ENCODE data around the gene AHRR.
A peak's percentile ranks its signal among the peaks of the same experiment; 100 is the strongest.

Gene AHRR

DNA sequence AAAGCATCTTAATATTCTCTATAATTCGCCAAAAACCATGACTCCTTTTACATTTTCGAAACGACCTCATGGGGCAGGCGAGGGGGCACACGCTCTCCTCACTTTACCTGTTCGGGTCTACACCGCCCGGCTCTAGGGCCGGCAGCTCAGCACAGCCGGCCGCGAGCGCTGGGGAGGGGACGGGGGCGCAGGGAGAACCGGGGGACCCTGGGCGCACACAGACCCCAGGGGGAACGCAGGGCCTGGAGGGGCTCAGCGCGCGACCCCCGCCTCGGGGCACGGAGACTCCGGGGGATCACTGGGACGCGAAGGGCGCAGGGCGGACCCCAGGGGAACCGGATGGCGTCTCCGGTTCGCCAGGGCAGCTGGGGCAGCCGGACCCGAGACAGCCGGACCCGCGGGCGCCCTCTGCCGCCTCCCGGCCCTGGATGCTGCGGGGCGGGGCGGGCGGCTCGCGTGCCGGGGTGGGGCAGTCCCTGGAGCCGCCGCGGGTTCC, at the start of gene AHRR:
Gene AHRR, plus strand, starts transcription at position 485 of the 496 bp plus-strand sequence. CDS start 22,189 bp downstream, outside the sequence.
- TF ChIP-seq CREB1 (IDR thresholded peaks at IDR 0.05; ENCODE audit: low read depth) (no peak), TEAD4 (IDR thresholded peaks at IDR 0.05) (no peak), TCF12 (IDR thresholded peaks at IDR 0.05; ENCODE audit: low read depth) (0 out of 2 replicates have a peak, but pooled peaks have one; percentile 22), TAF1 (IDR thresholded peaks at IDR 0.05; ENCODE audit: low read depth) (no peak), CEBPB (IDR thresholded peaks at IDR 0.05) (no peak), YY1 (IDR thresholded peaks at IDR 0.05; ENCODE audit: low read depth) (no peak), NFIC (IDR thresholded peaks at IDR 0.05) (no peak), RAD21 (IDR thresholded peaks at IDR 0.05; ENCODE audit: low read depth) (peak; percentile 34; the same call in 1 of the 2 replicates), EP300 (IDR thresholded peaks at IDR 0.05; ENCODE audit: borderline replicate concordance) (no peak), FOXM1 (IDR thresholded peaks at IDR 0.05; ENCODE audit: borderline replicate concordance, low read depth) (no peak), ZBTB7A (IDR thresholded peaks at IDR 0.05; ENCODE audit: low read depth) (peak; percentile 95), EGR1 (IDR thresholded peaks at IDR 0.05) (no peak)
- TF ChIP-seq, protein P1, sequence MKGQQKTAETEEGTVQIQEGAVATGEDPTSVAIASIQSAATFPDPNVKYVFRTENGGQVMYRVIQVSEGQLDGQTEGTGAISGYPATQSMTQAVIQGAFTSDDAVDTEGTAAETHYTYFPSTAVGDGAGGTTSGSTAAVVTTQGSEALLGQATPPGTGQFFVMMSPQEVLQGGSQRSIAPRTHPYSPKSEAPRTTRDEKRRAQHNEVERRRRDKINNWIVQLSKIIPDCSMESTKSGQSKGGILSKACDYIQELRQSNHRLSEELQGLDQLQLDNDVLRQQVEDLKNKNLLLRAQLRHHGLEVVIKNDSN (IDR thresholded peaks at IDR 0.05) = no peak
- TF ChIP-seq, protein P2, sequence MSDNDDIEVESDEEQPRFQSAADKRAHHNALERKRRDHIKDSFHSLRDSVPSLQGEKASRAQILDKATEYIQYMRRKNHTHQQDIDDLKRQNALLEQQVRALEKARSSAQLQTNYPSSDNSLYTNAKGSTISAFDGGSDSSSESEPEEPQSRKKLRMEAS (IDR thresholded peaks at IDR 0.05) = no peak
- TF ChIP-seq, protein P3, sequence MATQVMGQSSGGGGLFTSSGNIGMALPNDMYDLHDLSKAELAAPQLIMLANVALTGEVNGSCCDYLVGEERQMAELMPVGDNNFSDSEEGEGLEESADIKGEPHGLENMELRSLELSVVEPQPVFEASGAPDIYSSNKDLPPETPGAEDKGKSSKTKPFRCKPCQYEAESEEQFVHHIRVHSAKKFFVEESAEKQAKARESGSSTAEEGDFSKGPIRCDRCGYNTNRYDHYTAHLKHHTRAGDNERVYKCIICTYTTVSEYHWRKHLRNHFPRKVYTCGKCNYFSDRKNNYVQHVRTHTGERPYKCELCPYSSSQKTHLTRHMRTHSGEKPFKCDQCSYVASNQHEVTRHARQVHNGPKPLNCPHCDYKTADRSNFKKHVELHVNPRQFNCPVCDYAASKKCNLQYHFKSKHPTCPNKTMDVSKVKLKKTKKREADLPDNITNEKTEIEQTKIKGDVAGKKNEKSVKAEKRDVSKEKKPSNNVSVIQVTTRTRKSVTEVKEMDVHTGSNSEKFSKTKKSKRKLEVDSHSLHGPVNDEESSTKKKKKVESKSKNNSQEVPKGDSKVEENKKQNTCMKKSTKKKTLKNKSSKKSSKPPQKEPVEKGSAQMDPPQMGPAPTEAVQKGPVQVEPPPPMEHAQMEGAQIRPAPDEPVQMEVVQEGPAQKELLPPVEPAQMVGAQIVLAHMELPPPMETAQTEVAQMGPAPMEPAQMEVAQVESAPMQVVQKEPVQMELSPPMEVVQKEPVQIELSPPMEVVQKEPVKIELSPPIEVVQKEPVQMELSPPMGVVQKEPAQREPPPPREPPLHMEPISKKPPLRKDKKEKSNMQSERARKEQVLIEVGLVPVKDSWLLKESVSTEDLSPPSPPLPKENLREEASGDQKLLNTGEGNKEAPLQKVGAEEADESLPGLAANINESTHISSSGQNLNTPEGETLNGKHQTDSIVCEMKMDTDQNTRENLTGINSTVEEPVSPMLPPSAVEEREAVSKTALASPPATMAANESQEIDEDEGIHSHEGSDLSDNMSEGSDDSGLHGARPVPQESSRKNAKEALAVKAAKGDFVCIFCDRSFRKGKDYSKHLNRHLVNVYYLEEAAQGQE (IDR thresholded peaks at IDR 0.05; ENCODE audit: low read depth) = no peak

DNA sequence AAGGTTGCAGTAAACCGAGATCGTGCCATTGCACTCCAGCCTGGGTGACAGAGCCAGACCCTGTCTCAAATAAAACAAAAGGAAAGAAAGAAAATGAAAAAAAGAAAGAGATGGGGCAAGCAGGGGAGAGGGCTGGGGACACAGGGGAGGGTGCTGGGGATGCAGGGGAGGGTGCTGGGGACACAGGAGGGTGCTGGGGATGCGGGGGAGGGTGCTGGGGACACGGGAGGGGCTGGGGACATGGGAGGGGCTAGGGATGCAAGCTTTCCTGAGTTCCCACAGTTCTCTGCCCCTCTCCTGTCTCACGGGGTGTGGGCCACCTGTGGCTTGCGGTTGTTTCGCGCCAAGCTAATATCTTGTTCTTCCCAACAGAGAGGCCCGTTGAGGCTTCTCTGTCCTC, 42.9 kb upstream of the AHRR start:
- no peak for TF ChIP-seq CREB1 (IDR thresholded peaks at IDR 0.05; ENCODE audit: low read depth)
- no peak for TF ChIP-seq TEAD4 (IDR thresholded peaks at IDR 0.05)
- TF ChIP-seq EP300 (IDR thresholded peaks at IDR 0.05; ENCODE audit: borderline replicate concordance) = no peak
- TF ChIP-seq, protein P2 (IDR thresholded peaks at IDR 0.05) = no peak
- TF ChIP-seq ZBTB7A (IDR thresholded peaks at IDR 0.05; ENCODE audit: low read depth) = no peak

DNA sequence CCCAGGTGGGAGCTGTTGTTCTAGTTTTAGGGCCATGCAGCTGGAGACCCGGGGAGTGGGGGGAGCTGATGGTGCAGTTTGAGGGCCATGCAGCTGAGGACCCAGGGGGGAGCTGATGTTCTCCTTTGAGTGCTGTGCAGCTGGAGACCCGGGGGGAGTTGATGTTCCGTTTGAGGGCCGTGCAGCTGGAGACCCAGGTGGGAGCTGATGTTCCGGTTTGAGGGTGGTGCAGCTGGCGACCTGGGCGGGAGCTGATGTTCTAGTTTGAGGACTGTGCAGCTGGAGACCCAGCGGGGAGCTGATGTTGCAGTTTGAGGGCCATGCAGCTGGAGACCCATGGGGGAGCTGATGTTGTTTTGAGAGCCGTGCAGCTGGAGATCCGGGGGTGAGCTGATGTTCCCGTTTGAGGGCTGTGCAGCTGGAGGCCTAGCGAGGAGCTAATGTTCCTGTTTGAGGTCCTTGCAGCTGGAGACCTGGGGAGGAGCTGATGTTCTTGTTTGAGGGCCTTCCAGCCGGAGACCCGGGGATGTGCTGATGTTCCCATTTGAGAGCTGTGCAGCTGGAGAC, 35.4 kb upstream of the AHRR start:
- TF ChIP-seq NFIC (IDR thresholded peaks at IDR 0.05) (no peak), EP300 (IDR thresholded peaks at IDR 0.05; ENCODE audit: borderline replicate concordance) (no peak), RAD21 (IDR thresholded peaks at IDR 0.05; ENCODE audit: low read depth) (no peak), CEBPB (IDR thresholded peaks at IDR 0.05) (no peak), ZBTB7A (IDR thresholded peaks at IDR 0.05; ENCODE audit: low read depth) (no peak), TCF12 (IDR thresholded peaks at IDR 0.05; ENCODE audit: low read depth) (no peak), YY1 (IDR thresholded peaks at IDR 0.05; ENCODE audit: low read depth) (no peak), CREB1 (IDR thresholded peaks at IDR 0.05; ENCODE audit: low read depth) (no peak), EGR1 (IDR thresholded peaks at IDR 0.05) (no peak), TEAD4 (IDR thresholded peaks at IDR 0.05) (no peak), TAF1 (IDR thresholded peaks at IDR 0.05; ENCODE audit: low read depth) (no peak), FOXM1 (IDR thresholded peaks at IDR 0.05; ENCODE audit: borderline replicate concordance, low read depth) (no peak)
- TF ChIP-seq, protein P3 (IDR thresholded peaks at IDR 0.05; ENCODE audit: low read depth) = no peak
- TF ChIP-seq, protein P2 (IDR thresholded peaks at IDR 0.05) = no peak
- TF ChIP-seq, protein P1 (IDR thresholded peaks at IDR 0.05) = no peak

DNA sequence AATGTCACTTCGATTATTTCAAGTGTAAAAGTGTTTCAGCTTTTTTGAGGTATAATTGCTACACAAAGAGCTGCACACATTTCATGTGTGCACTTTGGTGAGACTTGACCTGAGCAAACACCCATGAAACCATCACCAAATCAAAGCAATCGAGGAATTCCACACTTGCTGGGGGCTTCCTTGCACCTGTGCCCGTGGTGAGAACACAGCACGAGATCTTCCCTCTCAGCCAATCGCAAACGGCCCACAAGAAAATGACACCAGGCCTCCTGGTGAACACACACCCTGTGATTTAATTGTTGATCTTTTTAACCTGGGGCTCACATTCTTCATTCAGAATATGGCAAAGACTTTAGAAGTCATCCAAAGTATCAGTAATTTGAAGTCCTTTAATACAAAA, 24.1 kb upstream of the AHRR start:
- TF ChIP-seq TCF12 (IDR thresholded peaks at IDR 0.05; ENCODE audit: low read depth) (peak; percentile 70; the same call in 1 of the 2 replicates), TEAD4 (IDR thresholded peaks at IDR 0.05) (0 out of 2 replicates have a peak, but pooled peaks have one; percentile 23)

DNA sequence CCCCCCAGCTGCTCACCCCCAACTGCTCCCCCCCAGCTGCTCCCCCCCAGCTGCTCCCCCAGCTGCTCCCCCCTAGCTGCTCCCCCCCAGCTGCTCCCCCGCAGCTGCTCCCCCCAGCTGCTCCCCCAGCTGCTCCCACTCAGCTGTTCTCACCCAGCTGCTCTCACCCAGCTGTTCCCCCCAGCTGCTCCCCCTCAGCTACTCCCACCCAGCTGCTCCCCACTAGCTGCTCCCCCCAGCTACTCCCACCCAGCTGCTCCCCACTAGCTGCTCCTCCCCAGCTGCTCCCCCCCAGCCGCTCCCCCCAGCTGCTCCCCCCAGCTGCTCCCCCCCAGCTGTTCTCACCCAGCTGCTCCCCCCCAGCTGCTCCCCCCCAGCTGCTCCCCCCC, 22.8 kb upstream of the AHRR start:
- TF ChIP-seq, protein P3 (IDR thresholded peaks at IDR 0.05; ENCODE audit: low read depth) = no peak
- TF ChIP-seq ZBTB7A (IDR thresholded peaks at IDR 0.05; ENCODE audit: low read depth) (no peak), EGR1 (IDR thresholded peaks at IDR 0.05) (no peak), TEAD4 (IDR thresholded peaks at IDR 0.05) (no peak), CREB1 (IDR thresholded peaks at IDR 0.05; ENCODE audit: low read depth) (no peak), EP300 (IDR thresholded peaks at IDR 0.05; ENCODE audit: borderline replicate concordance) (no peak), TCF12 (IDR thresholded peaks at IDR 0.05; ENCODE audit: low read depth) (no peak), YY1 (IDR thresholded peaks at IDR 0.05; ENCODE audit: low read depth) (no peak)
- TF ChIP-seq, protein P2 (IDR thresholded peaks at IDR 0.05) = no peak
